Activated CD4-positive, alpha-beta T cell treated with anti-CD3 and anti-CD28 coated beads, Interleukin-10, Interleukin-2, amounts not matched to agents 100 ng/mL and 50 ng/mL, durations not matched to agents 16 hours and 8 hours (primary cell): ENCODE results near the gene FBXL13.
A peak's percentile ranks its signal among the peaks of the same experiment; 100 is the strongest.
"Not testable (repeated sequence)": the region's sequence is repeated elsewhere in the genome, so short reads cannot be mapped to it uniquely, and the experiment has no call there.

Experiments used
- DNase-seq: peaks from one replicate; pipeline ENCODE4 v3.0.0-alpha.2; 2020

Gene FBXL13

DNA sequence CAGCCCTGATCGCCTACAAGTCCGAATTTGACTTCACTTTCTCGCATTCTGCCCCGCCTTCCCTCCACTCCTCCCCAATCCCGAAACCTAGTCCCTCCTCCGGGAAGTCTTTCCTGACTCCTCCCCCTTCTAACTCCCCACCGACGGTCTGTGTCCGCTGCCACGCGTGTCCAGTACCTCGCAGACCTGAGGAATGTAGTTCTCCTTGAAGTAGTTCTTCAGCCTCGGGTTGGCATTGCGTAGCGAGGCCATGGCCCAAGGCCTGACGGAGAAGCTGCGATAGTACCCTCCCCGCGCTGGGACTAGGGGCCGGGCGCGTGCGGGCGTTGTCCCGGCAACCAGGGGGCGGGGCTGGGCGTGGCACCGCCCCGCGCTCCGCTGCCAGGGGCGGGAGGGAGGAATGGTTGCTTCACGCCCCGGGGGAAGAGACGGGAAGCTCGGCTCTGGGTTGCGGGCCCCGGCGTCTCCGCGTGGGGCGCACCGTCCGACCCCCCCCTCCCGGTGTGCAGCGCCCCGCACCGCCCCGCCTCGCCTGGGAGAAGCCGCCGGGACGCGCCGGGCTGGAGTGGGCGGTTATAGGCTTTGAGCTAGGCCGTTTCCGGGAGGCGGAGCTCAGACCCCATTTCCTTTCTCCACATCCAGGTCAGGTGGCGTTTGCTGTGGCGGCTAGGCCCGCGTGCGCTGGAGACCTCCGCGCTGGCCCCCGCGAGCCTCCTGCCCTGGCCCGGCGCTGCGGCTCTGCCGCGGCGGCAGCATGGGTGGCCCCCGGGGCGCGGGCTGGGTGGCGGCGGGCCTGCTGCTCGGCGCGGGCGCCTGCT lies at the start of gene FBXL13, which contains the start of gene ARMC10:
Gene FBXL13, minus strand, starts transcription at position 278 of the 818 bp plus-strand sequence.
Gene ARMC10, plus strand, starts transcription at position 622 of the 818 bp plus-strand sequence. Its CDS starts 133 bp downstream, at position 755.
- peak; percentile 91 for DNase-seq

DNA sequence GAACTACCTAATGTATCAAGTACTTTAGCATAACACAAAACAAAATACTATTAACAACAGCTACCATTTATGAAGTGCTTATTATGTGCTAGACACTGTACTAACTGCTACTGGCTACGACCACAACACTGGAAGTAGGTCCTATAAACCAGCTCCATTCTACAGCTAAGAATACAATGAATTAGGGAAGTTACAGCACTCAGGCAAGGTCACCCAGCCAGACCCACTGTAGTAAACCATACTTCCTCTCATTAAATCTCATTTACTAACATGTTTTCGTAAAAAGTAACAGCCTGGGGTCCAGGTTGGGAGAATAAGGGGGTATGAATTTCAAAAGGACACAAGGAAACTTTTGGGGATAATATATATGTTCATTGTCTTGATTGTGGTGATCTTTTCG lies 48.9 kb upstream of the FBXL13 start:
- DNase-seq: no peak

DNA sequence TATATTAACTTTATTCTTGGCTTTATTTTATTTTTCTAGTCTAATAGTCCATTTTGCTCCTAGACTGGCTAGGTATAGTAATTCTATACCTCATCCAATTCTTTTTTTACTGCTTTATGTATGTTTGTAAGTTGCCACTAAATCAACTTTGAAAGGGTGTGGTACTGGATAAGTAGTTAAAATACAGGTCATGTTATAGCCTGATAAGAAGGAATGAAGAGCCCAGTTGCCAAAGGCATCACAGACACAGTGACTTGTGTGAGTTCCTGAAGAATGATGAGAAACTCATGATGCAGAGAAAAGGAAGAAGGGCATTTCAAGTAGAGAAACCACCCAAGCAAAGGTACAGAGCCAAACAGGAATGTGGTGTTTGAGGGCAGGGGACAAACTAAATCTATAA lies 47.0 kb upstream of the FBXL13 start:
- no peak for DNase-seq

DNA sequence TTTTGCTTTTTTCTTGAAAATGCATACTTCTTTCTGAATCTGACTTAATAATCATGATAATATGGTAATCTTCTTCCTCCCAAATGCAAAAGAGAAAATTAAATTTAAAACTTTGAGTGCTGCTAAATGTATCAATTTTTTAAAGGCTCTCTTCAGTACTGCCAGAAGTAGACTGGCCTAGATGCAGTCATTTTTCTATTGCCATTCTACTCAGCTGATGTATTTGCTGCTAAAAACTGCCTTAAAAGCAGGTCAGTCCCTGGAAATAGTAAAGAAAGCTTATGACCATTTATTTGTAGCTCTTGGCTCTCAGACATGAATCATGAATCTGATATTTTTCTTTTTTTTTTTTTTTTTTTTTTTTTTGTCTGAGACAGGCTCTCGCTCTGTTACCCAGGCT lies 45.8 kb upstream of the FBXL13 start:
- DNase-seq: no peak

DNA sequence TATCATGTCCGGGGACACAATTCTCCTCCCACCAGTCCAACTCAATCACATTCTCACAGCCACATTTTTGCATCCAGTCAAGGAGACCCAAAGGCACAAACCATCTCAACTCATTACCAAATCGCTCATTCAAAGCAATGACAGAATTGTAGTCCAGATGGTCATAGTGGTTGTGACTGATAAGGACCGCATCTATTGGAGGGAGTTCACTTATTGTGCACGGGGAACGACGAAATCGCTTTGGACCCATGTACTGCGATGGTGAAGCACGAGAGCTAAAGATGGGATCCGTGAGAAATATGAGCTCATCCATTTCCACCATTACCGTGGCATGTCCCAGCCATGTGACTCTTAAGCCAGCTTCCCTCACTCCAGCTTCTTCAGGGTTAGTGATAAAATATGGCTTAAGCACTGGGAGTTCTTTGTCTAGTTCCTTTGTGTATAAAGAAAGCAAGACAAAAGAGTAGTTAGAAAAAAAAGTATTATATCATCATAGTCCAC lies 45.2 kb upstream of the FBXL13 start:
- DNase-seq: no peak

DNA sequence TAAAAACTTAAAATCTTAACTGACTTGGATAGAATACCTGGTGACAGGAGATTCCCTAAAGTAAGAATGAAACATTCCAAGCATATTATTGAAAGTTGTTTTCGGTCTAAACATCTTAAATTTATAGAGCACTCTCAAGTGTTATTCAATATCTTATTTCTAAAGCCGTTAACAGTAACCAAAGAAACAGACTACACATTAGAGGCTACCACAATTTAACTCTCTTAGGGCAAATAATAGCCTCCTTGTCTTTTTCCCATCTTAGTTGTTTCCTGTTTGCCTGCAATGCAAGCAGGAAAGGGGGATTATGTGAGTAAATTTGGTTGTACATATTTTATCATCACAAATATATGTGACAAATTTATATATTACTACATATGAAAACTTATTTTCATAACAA lies 42.9 kb upstream of the FBXL13 start:
- DNase-seq: no peak

DNA sequence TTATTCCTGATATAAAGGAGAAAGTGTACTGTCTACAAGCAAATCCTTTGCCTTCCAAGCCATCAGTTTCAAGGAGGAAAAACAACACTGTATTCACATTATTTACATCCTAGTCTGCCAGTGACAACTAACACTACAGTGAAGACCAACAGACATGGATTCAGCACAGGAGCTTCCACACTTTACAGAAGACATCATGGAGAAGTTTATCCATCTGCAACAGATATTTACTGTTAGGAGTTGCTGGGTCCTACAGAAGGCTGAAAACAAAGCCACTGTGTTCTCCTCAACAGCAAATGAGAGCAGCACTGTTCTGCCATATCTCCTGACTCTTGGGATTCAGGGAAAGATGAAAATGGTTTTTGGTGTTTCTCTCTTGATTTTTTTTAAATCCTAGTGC lies 42.4 kb upstream of the FBXL13 start:
- DNase-seq: no peak

DNA sequence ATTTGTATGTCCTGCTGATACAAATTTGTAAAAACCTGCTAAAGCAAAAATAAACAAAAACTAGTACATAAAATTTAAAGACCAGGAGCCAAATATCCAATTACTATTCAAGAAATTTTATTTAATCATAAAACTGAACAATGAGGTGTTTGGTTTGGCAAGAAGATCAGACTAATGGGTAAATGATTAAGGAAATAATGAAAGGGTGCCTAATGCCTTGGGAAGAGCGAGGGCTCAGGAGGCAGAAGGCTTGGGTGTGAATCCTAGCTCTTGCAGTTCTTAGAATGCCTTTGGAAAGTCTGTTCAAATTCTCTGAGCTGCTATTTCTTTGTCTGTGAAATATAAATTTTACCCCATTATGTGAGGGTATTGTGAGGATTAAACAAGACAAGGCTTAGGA lies 41.9 kb upstream of the FBXL13 start:
- DNase-seq: no peak

DNA sequence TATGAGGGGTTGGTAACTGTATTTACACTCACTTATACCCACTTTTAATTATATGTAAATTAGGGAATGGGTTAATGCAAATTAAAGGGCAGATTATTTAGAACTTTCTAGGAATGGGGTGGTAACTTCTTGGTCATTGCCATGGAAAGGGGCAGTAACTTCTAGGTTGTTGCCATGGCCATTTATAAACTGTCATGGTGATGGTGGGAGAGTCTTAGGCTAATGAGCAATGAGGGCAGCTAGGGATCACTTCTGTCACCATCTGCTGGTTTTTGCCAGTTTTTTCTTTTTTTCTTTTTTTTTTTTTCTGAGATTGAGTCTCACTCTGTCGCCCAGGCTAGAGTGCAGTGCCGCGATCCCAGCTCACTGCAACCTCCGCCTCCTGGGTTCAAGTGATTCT lies 41.2 kb upstream of the FBXL13 start:
- no peak for DNase-seq

DNA sequence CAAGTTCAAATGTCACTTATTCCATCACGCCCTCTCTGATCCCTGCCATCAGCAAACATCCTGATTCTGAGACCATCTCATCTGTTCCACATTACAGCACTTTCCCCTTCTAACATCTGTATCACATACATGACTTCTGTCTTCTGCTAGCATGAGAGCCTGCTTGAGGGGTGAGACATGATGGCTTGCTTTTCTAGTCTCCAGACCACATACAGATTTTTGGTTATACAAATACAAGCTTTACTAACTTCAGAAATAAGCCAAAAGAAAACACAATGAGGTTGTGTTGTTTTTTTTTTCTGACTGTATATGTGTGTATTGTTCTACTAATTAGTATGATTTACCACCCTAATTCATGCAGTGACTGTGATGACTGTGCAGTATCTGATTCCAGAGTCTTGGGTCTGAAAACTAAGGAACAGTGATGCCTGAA lies 40.0 kb upstream of the FBXL13 start:
- no peak for DNase-seq

DNA sequence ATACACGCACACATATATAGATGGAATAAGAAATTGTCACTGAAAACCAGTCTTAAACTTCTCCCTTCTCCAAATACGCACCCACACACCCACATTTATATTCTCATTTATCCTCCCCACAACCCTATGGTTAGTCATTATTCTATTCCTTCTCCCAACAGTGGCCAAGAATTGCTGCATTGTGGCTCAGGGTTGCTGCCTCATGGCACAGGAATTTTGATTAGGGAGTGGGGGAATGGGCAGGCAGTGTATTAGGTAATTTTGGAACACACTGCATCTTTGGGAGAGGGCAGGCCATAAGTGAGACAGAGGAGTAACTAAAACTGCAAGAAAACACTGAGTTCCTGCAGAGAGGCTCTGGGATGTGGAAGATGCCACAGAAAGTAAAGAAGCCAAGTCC lies 38.6 kb upstream of the FBXL13 start:
- no peak for DNase-seq

DNA sequence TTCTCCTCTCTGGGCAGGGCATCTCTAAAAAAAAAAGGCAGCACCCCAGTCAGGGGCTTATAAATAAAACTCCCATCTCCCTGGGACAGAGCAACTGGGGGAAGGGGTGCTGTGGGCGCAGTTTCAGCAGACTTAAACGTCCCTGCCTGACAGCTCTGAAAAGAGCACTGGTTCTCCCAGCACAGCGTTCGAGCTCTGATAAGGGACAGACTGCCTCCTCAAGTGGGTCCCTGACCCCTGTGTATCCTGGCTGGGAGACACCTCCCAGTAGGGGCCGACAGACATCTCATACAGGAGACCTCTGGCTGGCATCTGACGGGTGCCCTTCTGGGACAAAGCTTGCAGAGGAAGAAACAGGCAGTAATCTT lies 32.1 kb upstream of the FBXL13 start:
- not testable (repeated sequence) for DNase-seq

DNA sequence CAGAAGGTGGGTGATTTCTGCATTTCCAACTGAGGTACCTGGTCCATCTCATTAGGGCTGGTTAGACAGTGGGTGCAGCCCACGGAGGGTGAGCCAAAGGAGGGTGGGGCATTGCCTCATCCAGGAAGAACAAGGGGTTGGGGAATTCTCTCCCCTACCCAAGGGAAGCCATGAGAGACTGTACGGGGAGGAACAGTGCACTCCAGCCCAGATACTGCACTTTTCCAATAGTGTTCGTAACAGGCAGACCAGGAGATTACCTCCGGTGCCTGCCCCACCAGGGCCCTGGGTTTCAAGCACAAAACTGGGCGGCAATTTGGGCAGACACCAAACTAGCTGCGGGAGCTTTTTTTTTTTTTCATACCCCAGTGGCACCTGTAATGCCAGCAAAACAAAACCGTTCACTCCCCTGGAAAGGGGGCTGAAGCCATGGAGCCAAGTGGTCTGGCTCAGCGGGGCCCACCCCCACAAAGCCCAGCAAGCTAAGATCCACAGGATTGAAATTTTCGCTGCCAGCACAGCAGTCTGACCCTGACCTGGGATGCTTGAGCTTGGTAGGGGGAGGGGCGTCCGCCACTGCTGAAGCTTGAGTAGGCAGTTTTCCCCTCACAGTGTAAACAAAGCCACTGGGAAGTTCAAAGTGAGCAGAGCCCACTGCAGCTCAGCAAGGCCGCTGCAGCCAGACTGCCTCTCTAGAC lies 31.6 kb upstream of the FBXL13 start:
- no peak for DNase-seq

DNA sequence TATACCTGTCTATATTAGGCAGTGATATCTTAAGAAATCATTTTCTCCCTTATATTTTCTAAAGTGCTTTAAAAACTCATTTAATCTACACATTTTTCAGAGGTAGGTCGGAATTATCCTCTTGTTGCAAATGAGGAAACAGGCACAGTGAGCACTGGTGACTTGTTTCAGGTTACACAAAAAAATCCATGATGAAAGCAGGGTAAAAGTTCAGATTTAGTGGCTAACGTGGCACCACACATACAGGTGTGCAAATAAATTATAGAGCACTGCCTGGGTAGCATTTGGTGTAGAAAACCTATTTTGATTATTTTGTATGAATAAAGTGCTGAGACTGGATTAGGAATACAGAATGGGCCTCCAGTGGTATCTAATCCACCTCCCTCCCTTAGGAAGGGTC lies 26.9 kb upstream of the FBXL13 start:
- DNase-seq: no peak

DNA sequence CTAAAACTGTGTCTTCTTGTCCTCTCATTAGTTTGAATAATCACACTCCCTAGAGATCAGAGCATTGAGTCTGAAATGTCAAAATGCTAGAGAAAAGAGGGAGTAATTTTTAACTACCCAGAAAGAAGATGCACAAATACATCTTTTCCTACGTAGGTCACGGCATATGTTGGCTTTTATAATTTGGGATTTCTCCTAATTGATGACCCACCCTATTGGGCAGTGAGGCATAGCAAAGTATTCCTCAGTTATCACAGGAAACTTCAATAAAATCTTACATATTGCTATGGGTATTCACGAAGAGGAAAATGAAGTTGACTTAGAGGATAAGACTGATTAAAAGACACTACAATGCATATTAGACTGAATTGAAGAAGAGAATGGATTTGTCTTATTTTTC lies 25.8 kb upstream of the FBXL13 start:
- no peak for DNase-seq

DNA sequence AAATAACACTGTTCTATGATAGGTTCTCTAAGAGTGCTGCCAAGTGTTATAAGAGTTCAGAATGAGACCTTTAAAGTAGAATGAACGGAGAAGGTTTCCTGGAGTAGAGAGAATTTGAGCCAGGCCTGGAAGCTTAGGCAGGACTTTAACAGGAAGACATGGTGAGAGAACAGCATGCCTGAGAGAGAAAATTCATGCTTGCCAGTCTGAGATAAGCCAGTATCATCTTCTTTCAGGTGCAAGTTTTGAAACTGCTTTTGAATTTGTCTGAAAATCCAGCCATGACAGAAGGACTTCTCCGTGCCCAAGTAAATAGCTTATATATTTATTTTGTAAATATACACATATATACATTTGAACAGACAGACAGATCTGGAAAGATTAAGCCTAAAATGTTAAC lies 22.4 kb upstream of the FBXL13 start:
- no peak for DNase-seq

DNA sequence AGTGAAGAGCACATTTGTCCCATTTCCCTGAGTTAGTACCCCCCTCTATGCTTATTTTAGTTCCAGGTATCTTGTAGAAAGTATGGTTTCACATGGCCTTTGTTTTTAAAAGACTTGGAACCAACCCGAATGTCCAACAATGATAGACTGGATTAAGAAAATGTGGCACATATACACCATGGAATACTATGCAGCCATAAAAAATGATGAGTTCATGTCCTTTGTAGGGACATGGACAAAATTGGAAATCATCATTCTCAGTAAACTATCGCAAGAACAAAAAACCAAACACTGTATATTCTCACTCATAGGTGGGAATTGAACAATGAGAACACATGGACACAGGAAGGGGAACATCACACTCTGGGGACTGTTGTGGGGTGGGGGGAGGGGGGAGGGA lies 21.0 kb upstream of the FBXL13 start:
- not testable (repeated sequence) for DNase-seq

DNA sequence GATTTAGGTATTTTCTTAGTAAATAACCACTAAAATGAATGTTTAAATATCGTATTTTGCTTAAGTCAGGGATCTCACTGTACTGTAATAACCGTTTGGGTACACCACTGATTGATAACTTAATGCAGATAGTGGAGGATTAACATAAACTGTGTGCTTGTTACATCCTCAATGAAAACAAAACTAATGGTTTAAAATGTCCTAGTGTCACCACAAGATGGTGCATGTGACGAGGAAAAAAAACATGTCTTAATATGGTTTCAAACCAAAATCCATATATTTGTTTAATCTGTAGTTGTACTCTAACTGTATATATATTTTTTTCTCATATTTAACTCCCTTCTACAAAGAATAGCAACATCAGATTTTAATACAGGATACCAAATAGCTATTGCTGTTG lies 19.5 kb upstream of the FBXL13 start:
- DNase-seq: no peak

DNA sequence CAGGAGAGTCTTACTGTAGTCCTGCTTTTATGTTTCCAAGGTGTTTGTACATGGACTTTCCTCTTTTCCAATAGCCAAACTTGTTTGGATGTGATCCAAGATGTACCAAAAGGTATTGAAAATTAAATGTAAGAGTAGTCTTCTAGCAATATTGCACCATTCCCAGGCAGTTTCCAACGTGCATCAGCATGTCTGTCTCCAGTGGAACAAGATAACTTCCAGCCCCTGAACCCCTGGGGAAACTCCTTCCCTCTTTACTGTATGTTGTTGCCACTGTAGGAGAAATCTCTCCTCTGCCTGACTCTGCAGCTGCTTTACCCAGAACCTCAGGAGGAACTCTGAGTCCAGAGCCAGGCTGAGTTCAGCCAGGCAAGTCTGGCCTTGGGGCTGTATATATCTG lies 18.8 kb upstream of the FBXL13 start:
- no peak for DNase-seq

DNA sequence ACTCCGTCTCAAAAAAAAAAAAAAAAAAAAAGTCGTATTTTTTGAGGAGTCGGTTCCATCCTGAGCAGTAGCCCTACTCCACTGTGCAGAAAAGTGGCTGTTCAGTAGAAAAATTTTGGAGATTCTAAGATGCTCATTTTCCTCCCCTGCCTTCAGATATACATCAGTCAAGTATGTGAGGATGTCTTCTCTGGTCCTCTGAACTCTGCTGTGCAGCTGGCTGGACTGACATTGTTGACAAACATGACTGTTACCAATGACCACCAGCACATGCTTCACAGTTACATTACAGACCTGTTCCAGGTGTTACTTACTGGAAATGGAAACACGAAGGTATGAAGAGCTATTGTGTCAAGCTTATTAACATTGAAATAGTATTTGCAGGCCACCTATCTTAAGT lies 17.7 kb upstream of the FBXL13 start:
- not testable (repeated sequence) for DNase-seq

DNA sequence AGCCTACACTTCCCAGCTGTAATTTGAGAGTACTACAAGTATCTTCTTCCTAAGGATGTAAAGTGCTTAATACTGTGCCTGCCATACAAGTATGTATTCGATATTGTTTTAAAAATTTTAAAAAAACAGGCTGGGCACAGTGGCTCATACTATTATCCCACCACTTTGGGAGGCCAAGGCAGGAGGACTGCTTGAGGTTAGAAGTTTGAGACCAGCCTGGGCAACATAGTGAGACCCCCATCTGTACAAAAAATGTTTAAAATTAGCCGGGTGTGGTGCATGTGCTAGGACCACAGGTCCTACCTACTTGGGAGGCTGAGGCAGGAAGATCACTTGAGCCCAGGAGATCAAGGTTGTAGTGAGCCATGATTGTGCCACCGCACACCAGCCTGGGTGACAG lies 8.6 kb upstream of the FBXL13 start:
- no peak for DNase-seq

DNA sequence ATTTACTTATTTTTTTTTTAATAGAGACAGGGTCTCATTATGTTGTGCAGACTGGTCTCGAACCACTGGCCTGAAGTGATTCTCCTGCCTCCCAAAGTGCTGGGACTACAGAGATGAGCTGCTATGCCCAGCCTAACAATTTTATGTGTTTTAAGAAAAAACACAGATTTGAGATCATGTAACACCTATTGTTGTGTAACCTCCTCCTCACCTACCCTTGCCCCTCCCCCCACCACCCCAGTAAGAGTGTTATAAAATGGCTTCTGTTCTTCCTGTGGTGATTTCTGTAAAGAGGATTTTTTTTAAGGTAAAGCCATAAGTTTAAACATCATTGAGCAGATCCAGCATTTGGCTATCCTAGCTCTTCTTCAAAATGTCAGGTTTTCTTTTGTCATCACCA lies 7.9 kb upstream of the FBXL13 start:
- DNase-seq: no peak

DNA sequence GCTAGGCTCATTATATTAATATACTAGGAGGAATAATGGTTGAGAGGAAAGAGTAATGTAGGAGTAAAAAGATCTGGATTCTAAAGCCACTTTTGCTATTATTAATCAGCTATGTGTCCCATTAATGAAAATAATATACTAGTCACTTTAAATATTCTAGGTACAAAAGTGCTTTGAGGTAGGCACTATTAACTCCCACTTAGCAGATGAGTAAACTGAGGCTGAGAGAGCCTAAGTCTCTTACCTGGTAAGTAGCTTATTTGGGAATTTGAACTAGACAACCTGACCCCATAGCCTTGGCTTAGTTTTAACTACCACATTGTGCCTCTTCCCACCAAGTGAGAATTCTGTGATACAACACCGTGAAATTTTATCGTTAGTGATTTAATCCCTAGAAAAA lies 6.3 kb upstream of the FBXL13 start:
- no peak for DNase-seq

DNA sequence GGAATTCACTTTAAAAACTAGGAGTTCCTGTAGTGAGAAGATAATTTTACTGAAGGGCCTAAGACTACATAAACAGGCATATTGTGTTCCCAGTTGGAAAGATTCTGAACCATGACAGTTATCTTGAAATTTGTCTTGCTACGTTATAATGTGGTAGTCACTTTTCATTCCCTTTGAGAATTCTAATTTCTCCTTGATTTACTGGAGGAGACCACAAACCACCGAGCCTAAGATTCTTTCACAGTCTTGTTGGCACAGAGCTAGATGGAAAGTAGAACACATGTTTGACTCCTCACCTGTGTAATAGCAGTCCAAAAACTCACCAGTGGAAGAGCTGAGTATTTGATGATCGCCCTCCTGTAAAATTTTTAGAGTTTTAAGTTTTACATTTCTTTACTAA lies 5.2 kb upstream of the FBXL13 start:
- no peak for DNase-seq
